SU-DHL-6 (cell line): ENCODE results near the gene CEL.
A peak's percentile ranks its signal among the peaks of the same experiment; 100 is the strongest.

Experiments used
- H2AFZ ChIP-seq: fragments of 200-600 bp; sonication (generic); 2 replicates; pipeline ENCODE4 v1.6.1; 2014; ENCODE audit warnings: low read depth, mild to moderate bottlenecking, moderate library complexity, mixed read lengths, antibody characterized with exemption, low read length; ENCODE audit not compliant: severe bottlenecking
- H3F3A ChIP-seq: fragments of 200-600 bp; shearing (Covaris generic); 2 replicates; pipeline ENCODE4 v1.6.0; 2016; ENCODE audit warnings: antibody characterized with exemption, mild to moderate bottlenecking; ENCODE audit not compliant: insufficient read depth
- H3K27ac ChIP-seq: fragments of 200-600 bp; sonication (generic); 2 replicates; pipeline ENCODE4 v1.5.1; 2016; ENCODE audit warnings: low read depth, mild to moderate bottlenecking, low read length, moderate library complexity, mixed read lengths
- H3K27me3 ChIP-seq: fragments of 200-600 bp; sonication (generic), shearing (Covaris generic); 2 replicates; pipeline ENCODE4 v1.6.0; 2014; ENCODE audit warnings: mild to moderate bottlenecking, low read length
- H3K36me3 ChIP-seq: fragments of 200-600 bp; sonication (generic); 2 replicates; pipeline ENCODE4 v1.6.1; 2014; ENCODE audit warnings: mild to moderate bottlenecking, low read length, mixed read lengths
- H3K4me2 ChIP-seq: fragments of 300-600, 200-600 bp; shearing (Covaris generic), sonication (generic); 2 replicates; pipeline ENCODE4 v1.6.0; 2014; ENCODE audit warnings: low read length, low read depth, mild to moderate bottlenecking; ENCODE audit not compliant: poor library complexity, severe bottlenecking
- H3K4me3 ChIP-seq: fragments of 200-600 bp; sonication (generic); 2 replicates; pipeline ENCODE4 v1.5.1; 2014; ENCODE audit warnings: antibody characterized with exemption, low read length, mild to moderate bottlenecking, mixed read lengths; ENCODE audit not compliant: insufficient read depth, poor library complexity, severe bottlenecking
- H3K79me2 ChIP-seq: fragments of 200-600 bp; sonication (generic); 2 replicates; pipeline ENCODE4 v1.6.1; 2014; ENCODE audit warnings: mild to moderate bottlenecking, low read length, moderate library complexity; ENCODE audit not compliant: insufficient read depth
- H3K9ac ChIP-seq: fragments of 200-600 bp; sonication (generic); 2 replicates; pipeline ENCODE4 v1.7.0; 2014; ENCODE audit warnings: mild to moderate bottlenecking, low read length
- H3K9me2 ChIP-seq: fragments of 200-600 bp; sonication (generic); replicated peaks from 2 replicates; pipeline ENCODE4 v1.6.1; 2014; ENCODE audit warnings: low read length; ENCODE audit not compliant: insufficient read depth
- H3K9me3 ChIP-seq: fragments of 200-600 bp; sonication (generic); 2 replicates; pipeline ENCODE4 v1.6.1; 2014; ENCODE audit warnings: low read length, mixed read lengths; ENCODE audit not compliant: insufficient read depth
- H4K20me1 ChIP-seq: fragments of 200-600 bp; sonication (generic); 2 replicates; pipeline ENCODE4 v1.6.1; 2014; ENCODE audit warnings: low read depth, mild to moderate bottlenecking, antibody characterized with exemption, low read length, moderate library complexity, mixed read lengths
- CTCF ChIP-seq: fragments of 200-600 bp; sonication (generic); IDR thresholded peaks from one replicate; pipeline ENCODE4 v1.5.1; 2017; ENCODE audit warnings: antibody characterized with exemption, mild to moderate bottlenecking, low read length, moderate library complexity; ENCODE audit not compliant: insufficient read depth, poor library complexity, severe bottlenecking
- EZH2phosphoT487 ChIP-seq: fragments of 200-600 bp; sonication (generic), shearing (Covaris generic); conservative IDR thresholded peaks from 2 replicates; pipeline ENCODE4 v1.6.1; 2018; ENCODE audit warnings: mild to moderate bottlenecking, antibody characterized with exemption, low read length, moderate library complexity, mixed read lengths

CEL gene

GRCh38 chr9:133032171-133032570 is 29.6 kb upstream of the CEL start:
- H3K9me3 ChIP-seq: no peaks in the 10 kb centered on the region
- H3K4me3 ChIP-seq: no peak overlapping the region
- no peak overlapping the region for H3K9ac ChIP-seq
- 0 out of 2 replicates have a peak, but pooled peaks cover 2% of the 10 kb centered on the region for H3K36me3 ChIP-seq
- H3K27ac ChIP-seq: no peak overlapping the region
- H3K4me2 ChIP-seq: peak overlapping the region; percentile 61
- no peak overlapping the region for H2AFZ ChIP-seq
- peaks cover 6% of the 10 kb centered on the region; the same call in 1 of the 2 replicates for H4K20me1 ChIP-seq
- H3F3A ChIP-seq: no peaks in the 10 kb centered on the region
- peaks cover 64% of the 10 kb centered on the region for H3K79me2 ChIP-seq
- H3K9me2 ChIP-seq: no peaks in the 10 kb centered on the region
- TF ChIP-seq EZH2phosphoT487 (no peak), CTCF (no peak)
- no peaks in the 10 kb centered on the region for H3K27me3 ChIP-seq

- 0 out of 2 replicates have a peak, but pooled peaks cover 2% of the 10 kb centered on the region for H3K36me3 ChIP-seq
Observed at GRCh38 chr9:133035669-133036068, 26.1 kb upstream of the CEL start.

GRCh38 chr9:133037775-133038515 is 23.8 kb upstream of the CEL start:
- Histone ChIP-seq H4K20me1 (peaks cover 8% of the 10 kb centered on the region; the same call in 1 of the 2 replicates), H3K27ac (no peak overlapping the region)

More at GRCh38 chr9:133035669-133036068, 26.1 kb upstream of the CEL start:
- Histone ChIP-seq H3K9me2 (no peaks in the 10 kb centered on the region), H3K27me3 (no peaks in the 10 kb centered on the region), H3K4me2 (no peak overlapping the region), H3K9me3 (no peaks in the 10 kb centered on the region), H3K27ac (no peak overlapping the region), H3K4me3 (no peak overlapping the region), H2AFZ (no peak overlapping the region), H3K79me2 (peaks cover 94% of the 10 kb centered on the region), H3F3A (no peaks in the 10 kb centered on the region), H3K9ac (no peak overlapping the region), H4K20me1 (peaks cover 8% of the 10 kb centered on the region; the same call in 1 of the 2 replicates)
- TF ChIP-seq CTCF (no peak), EZH2phosphoT487 (no peak)

More at GRCh38 chr9:133037775-133038515, 23.8 kb upstream of the CEL start:
- no peaks in the 10 kb centered on the region for H3K27me3 ChIP-seq
- TF ChIP-seq EZH2phosphoT487 (no peak), CTCF (no peak)
- no peak overlapping the region for H2AFZ ChIP-seq
- no peaks in the 10 kb centered on the region for H3F3A ChIP-seq
- H3K4me3 ChIP-seq: no peak overlapping the region
- no peak overlapping the region for H3K9ac ChIP-seq
- peaks cover 80% of the 10 kb centered on the region for H3K79me2 ChIP-seq
- no peak overlapping the region for H3K4me2 ChIP-seq
- 0 out of 2 replicates have a peak, but pooled peaks cover 3% of the 10 kb centered on the region for H3K36me3 ChIP-seq
- no peaks in the 10 kb centered on the region for H3K9me2 ChIP-seq
- no peaks in the 10 kb centered on the region for H3K9me3 ChIP-seq
